Embryonic facial prominence (tissue), 1 donor: ENCODE measurements around the gene LPAR1.

ENCODE experiments used
- DNase-seq: peaks from one replicate; pipeline ENCODE4 v3.0.0-alpha.2; 2016; ENCODE audit errors: extremely low spot score

LPAR1 gene

DNA sequence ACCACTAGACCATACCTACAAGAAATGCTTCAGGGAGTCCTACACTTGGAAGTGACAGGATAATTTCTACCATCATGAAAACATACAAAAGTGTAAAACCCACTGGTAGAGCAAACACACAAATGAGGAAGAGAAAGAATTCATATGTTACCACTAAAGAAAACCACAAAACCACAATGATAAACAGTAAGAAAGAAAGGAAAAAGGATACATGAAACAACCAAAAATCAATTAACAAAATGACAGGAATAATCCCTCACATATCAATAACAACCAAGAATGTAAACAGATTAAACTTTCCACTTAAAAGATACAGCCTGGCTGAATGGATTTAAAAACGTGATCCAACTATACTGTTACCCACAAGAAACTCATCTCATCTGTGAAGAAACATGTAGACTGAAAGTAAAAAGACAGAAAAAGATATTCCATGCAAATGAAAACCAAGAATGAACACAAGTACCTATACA is 83.4 kb downstream of the LPAR1 start:
- DNase-seq, result no peak

DNA sequence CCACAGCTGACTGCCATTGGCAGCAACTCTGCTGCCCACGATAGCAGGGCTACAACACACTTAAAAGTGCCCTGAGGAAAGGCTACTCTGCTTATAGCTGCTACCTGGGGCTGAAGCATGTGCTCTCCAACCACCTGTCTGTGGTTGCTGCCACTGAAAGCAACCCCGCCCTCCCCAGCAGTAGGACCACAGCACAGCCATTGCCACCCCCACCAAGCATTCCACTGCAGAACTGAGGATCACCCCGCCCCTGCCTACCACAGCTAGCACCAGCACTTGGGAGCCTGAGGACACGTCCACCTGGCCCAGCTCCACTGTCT is 85.8 kb downstream of the LPAR1 start:
- DNase-seq, result no peak

- no peak for DNase-seq
These were observed 86.3 kb downstream of the LPAR1 start for GRCh38 chr9:110951805-110952539.

DNA sequence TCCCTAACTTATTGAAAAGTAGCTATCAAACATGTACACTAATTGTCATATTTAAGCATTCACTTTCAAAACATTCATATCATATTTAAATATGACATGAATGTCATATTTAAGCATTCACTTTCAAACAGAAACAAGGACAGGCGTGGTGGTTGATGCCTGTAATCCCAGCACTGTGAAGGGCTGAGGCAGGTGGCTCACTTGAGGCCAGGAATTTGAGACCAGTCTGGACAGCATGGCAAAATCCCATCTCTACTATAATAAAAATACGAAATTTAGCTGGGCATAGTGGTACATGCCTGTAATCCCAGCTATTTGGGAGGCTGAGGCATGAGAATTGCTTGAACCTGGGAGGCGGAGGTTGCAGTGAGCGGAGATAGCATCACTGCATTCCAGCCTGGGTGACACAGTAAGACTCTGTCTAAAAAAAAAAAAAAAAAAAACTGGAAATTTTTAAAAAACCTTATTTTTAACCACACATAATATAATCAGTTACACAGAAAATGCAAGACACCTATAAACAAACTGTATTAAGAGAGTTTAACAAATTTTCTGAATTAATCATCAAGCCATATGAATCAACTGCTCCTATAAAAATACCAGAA is 88.1 kb downstream of the LPAR1 start:
- DNase-seq, result no peak

- no peak for DNase-seq
These were observed 89.2 kb downstream of the LPAR1 start for GRCh38 chr9:110949081-110949480.

GRCh38 chr9:110947491-110948044 is 90.7 kb downstream of the LPAR1 start:
- DNase-seq, result no peak

DNA sequence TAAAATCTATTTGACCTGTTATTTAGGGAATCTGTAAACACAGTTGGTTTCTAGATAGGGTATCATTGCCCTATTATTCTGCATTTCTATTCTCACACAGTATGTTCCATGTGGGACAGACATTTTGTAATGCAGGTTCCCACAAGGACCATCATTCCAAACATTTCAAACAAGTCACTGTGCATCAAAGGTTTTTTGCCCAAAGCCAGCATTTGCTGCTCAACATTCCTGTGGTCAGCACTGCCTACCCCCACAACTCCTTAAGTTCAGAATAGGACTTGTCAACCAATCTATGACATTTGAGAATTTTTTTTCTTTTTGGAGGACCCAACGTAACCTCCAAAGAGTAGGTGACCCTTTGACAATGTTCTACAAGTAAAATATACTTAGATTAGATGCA is 95.7 kb downstream of the LPAR1 start:
- no peak for DNase-seq

GRCh38 chr9:110940951-110941557 is 97.2 kb downstream of the LPAR1 start:
- no peak for DNase-seq

DNA sequence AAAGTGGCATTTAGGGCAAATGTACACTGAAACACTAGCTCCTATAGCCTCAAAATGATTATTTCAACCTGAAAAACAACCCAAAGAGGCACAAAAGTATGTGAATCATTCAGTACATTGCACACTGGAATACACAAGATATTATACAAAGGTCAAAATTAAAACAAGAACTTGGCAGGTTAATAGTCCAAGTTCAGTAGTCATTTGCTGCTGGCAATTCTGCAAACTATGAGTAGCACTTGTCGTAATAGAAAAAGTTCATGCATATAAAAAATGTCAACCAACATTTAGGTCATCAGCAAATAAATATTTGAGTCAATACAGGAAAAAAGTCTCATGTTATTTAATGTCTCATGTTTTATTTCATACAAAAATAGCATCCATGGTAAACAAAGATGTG is 98.7 kb downstream of the LPAR1 start:
- no peak for DNase-seq

DNA sequence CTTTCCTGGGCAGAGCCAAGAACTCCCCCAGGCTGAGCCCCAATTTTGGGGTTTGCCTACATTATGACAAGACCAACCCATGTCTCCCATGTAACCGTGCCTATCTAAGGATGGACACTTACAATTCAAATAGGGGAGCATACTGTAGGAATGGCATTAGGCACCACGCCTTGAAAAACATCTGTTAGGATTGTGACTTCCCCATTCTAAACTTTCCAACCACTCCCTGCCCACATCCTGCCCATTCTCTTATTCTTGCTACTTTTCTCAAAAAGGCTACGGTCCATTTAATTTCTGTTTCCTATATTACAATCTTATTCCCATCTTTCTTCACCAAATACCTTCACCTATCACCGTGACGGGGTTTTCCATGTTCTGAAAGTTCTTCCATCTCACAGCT is 99.2 kb downstream of the LPAR1 start:
- DNase-seq, result no peak

DNA sequence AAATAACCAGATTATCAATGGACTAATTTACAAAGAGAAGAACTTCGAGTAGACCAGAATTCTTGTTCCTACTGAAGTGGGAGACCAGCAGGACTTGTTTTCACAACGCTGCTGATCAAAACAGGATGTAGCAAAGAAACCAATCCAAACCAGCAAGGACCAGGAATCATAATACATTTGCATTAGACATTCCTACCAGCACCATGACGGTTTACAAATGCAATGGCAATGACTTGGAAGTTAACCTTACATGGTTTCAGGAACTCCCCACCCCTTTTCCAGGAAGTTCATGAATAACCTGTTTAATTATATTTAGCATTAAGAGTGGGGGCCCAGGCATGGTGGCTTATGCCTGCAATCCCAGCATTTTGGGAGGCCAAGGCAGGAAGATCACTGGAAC is 100.0 kb downstream of the LPAR1 start:
- no peak for DNase-seq

GRCh38 chr9:110936719-110937452 is 101.4 kb downstream of the LPAR1 start:
- no peak for DNase-seq

DNA sequence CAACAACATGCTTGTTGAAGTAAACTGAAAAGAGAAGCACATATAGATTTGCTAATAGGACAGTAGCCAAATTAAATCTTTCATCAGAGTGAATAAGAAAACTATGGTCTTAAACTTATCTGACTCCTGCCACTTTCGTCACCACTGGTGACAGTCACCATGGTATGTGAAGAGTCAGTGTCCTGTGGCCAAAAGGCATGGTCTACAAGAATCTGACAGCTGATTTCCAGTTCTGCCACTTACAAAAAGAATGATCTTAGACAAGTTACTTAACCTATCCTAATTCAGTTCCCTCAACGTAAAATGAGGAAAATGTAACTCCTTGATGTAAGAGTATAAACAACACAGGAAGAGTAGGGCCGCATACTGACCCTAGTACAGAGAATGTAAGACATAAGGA is 102.0 kb downstream of the LPAR1 start:
- DNase-seq, result no peak

DNA sequence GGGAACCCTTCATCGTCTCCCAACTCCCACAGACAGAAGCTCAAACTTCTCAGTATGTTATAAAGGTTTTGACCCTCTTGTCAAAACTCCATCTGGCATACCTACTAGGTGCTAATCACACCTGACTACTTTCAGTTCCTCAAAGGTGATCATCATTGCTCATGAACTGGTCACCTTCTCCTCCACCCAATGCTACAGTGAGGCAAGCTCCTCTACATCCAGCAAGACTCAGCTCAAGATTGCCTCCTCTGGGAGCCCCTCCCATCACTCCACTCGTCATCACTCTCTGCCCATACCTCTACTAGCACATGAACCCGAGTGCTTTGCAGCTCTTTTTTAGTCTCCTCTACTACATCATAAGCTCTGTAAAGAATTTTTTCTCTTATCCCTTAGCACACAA is 102.4 kb downstream of the LPAR1 start:
- no peak for DNase-seq

- no peak for DNase-seq
These were observed 104.8 kb downstream of the LPAR1 start for GRCh38 chr9:110933350-110934001.

GRCh38 chr9:110932863-110933262 is 105.4 kb downstream of the LPAR1 start:
- no peak for DNase-seq

DNA sequence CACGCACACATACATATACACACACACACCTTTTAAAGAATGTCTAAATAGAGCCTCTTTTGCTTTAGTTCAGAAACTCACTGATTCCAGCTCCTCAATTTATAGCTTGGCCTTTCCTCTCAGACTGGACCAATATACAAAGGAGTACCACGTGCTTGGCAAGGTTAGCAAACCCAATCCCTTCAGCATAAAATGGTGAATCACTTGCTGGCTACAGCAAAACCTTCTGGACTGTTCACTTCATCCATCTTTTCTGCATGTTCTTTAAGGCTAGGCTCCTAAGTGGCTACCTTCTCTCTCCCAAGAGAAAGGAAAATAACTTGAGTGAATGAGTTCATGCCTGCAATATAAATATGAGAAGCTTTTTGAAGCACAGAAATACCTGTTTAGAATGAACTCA is 109.7 kb downstream of the LPAR1 start:
- no peak for DNase-seq

GRCh38 chr9:110926828-110927487 is 111.3 kb downstream of the LPAR1 start:
- no peak for DNase-seq

- DNase-seq, result no peak
These were observed 114.7 kb downstream of the LPAR1 start for GRCh38 chr9:110923601-110924000.

GRCh38 chr9:110922145-110922544 is 116.1 kb downstream of the LPAR1 start:
- DNase-seq, result no peak

DNA sequence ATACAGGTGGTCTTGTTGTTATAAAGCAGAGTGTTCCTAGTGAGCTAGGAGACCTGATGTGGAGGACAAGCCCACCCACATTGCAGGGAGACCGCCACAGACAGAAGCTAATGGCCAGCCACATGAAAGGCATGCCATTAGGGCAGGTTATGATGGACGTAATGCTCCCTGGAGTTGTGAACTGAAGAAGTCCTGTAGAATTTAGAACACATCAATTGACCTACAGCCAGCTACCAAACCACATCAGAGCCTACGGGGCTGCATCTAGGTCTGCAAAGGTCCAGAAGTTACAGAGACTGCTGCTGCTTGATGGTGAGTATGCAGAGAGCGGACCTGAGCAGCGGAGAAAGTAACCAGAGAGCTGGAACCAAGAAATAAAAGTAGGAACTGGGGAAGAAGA is 116.6 kb downstream of the LPAR1 start:
- DNase-seq, result no peak
